HG03342 (cell line): Measurements from ENCODE around the gene RAB28.

ENCODE experiments used
- ATAC-seq: cut with Tn5 transposase; IDR thresholded peaks from one replicate; pipeline ENCODE4 v1.9.1; 2021; ENCODE audit warnings: mild to moderate bottlenecking, moderate library complexity; ENCODE audit not compliant: unreplicated experiment

RAB28 gene

DNA sequence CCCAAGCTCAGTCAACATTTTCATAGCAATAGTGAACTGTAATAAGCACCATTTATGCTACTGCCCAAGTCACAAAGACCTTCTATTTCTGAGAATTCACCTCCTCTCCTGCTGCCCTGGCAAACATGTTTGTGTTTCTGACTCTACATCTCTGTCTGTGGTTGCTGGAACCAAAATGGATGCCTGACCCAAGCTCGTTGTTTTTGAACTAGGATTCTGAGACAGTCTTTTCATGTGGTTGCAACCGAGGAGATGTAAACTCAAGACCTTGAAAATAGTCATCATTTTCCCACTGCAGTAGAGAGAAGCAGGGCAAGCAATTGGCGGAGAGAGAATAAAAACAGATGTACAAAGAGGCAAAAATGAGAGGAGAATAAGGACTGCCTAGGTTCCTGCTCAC is 160.2 kb downstream of the RAB28 start:
- ATAC-seq: no peak

DNA sequence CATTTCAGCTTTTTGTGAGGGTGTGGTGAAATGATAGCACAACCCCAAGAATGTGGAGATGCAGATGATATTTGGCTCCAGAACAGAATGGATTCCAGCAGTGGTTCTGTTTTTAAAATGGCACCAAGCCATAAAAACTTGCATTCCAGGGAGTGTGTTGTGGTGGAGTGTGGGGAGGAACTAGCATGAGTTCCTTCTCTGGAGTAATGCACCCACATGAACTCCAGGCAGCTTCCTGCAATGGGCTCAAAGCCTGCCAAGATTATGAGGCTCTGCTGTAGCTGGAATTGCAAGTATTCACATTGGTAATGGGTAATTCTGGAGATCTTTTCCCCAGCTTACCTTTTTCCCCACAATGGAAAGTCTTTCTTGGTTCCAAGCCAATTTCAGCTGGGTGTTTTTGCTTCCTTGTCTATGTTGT is 161.4 kb downstream of the RAB28 start:
- ATAC-seq: no peak
